Measurements from ENCODE around the gene MRPL12. TPM values are rescaled to one million over a fixed set of nuclear protein-coding genes. Genes with fewer than 3 reads are reported as not detected.

The MRPL12 gene
- total RNA-seq, 1 experiment from 2014 or later: 140 TPM

DNA sequence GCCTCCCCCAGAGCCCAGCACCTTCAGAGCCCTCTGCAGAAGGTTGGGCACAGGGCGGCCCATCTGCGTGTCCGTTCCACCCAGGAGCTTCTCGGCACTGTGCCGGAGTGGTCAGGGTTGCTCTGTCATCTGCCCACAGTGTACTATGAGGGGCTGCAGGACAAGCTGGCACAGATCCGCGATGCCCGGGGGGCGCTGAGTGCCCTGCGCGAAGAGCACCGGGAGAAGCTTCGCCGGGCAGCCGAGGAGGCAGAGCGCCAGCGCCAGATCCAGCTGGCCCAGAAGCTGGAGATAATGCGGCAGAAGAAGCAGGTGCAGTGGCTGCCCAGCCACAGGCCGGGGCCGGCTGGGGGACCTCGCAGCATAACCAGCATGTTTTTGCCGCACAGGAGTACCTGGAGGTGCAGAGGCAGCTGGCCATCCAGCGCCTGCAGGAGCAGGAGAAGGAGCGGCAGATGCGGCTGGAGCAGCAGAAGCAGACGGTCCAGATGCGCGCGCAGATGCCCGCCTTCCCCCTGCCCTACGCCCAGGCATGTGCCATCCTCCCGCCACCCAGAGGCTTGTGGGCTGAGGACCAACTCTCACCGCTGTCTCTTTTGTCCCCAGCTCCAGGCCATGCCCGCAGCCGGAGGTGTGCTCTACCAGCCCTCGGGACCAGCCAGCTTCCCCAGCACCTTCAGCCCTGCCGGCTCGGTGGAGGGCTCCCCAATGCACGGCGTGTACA lies 6.8 kb upstream of the MRPL12 start:
- H3K27me3 Mint-ChIP-seq (ENCODE audit: low read depth): no peaks in the 10 kb centered on the region
- Histone ChIP-seq H3K9me3 (ENCODE audit: control insufficient read depth, low read depth, low read length) (no peaks in the 10 kb centered on the region), H3K4me1 (ENCODE audit: insufficient read depth, low read length) (no peaks in the 10 kb centered on the region), H3K79me2 (ENCODE audit: insufficient read depth, low read length) (no peaks in the 10 kb centered on the region), H2BK20ac (ENCODE audit: low read depth, low read length, poor library complexity, severe bottlenecking) (no peak overlapping the region), H3K9ac (ENCODE audit: extremely low read depth, insufficient read length, low read length) (no peak overlapping the region), H4K91ac (ENCODE audit: insufficient read length, low read depth, low read length) (no peak overlapping the region), H4K5ac (ENCODE audit: insufficient read length, low read depth, low read length) (no peak overlapping the region), H2AFZ (ENCODE audit: low read length) (no peak overlapping the region), H3K23me2 (ENCODE audit: insufficient read length, low read depth, low read length, poor library complexity, severe bottlenecking) (no peaks in the 10 kb centered on the region), H4K8ac (replicated peaks; ENCODE audit: insufficient read length, low read depth, low read length) (no peak overlapping the region), H2BK120ac (ENCODE audit: low read depth, low read length, poor library complexity, severe bottlenecking) (no peak overlapping the region), H2BK5ac (ENCODE audit: insufficient read length, low read length) (no peak overlapping the region), H3K79me1 (ENCODE audit: insufficient read depth, low read depth, low read length, poor library complexity, severe bottlenecking) (no peaks in the 10 kb centered on the region), H3K14ac (ENCODE audit: insufficient read depth, low read length) (no peak overlapping the region), H3K27ac (ENCODE audit: insufficient read length, low read depth, low read length) (no peak overlapping the region), H2AK5ac (ENCODE audit: insufficient read length, low read length) (no peak overlapping the region), H3K18ac (ENCODE audit: insufficient read length, low read depth, low read length) (no peak overlapping the region), H2BK15ac (ENCODE audit: low read depth, low read length) (no peak overlapping the region), H3T11ph (ENCODE audit: low read length) (no peak overlapping the region), H3K4ac (ENCODE audit: low read depth, low read length) (no peak overlapping the region), H2BK12ac (ENCODE audit: insufficient read length, low read depth, low read length) (no peak overlapping the region), H3K23ac (ENCODE audit: insufficient read length, low read depth, low read length) (no peak overlapping the region), H3K27me3 (ENCODE audit: insufficient read depth, low read length) (no peaks in the 10 kb centered on the region), H3K56ac (ENCODE audit: insufficient read length, low read depth, low read length) (no peak overlapping the region), H4K20me1 (ENCODE audit: control insufficient read depth, insufficient read depth, insufficient read length) (no peaks in the 10 kb centered on the region), H3K4me2 (ENCODE audit: insufficient read depth, insufficient read length, low read length) (no peak overlapping the region)
- H3K9me3 Mint-ChIP-seq: no peaks in the 10 kb centered on the region
- peaks cover 31 to 70% (median 57%) of the 10 kb centered on the region in 3 experiments; a peak in 6 of 7 replicates for H3K36me3 Mint-ChIP-seq (ENCODE audit: insufficient read depth in 1 of 3, low read depth in 3 of 3)
- peaks cover 4% of the 10 kb centered on the region in 2 experiments; a peak in 3 of 4 replicates for H3K4me1 Mint-ChIP-seq
- 0 out of 5 replicates have a peak overlapping the region, but pooled peaks of 1 of the 2 experiments have one; percentile 38 for H3K4me3 Mint-ChIP-seq
- DNase-seq: no peak
- TF ChIP-seq, protein P1, sequence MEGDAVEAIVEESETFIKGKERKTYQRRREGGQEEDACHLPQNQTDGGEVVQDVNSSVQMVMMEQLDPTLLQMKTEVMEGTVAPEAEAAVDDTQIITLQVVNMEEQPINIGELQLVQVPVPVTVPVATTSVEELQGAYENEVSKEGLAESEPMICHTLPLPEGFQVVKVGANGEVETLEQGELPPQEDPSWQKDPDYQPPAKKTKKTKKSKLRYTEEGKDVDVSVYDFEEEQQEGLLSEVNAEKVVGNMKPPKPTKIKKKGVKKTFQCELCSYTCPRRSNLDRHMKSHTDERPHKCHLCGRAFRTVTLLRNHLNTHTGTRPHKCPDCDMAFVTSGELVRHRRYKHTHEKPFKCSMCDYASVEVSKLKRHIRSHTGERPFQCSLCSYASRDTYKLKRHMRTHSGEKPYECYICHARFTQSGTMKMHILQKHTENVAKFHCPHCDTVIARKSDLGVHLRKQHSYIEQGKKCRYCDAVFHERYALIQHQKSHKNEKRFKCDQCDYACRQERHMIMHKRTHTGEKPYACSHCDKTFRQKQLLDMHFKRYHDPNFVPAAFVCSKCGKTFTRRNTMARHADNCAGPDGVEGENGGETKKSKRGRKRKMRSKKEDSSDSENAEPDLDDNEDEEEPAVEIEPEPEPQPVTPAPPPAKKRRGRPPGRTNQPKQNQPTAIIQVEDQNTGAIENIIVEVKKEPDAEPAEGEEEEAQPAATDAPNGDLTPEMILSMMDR (conservative IDR thresholded peaks at IDR 0.05): no peak
- H3K27ac Mint-ChIP-seq: no peak overlapping the region
- no CpG with 5 or more reads among the region's 40 CpGs for WGBS (ENCODE audit: extremely low coverage, insufficient read length, low lambda C conversion rate)

Measured in H9 (cell line).